HG02759 (cell line): ENCODE data around the gene IYD.

Source experiments
- ATAC-seq: cut with Tn5 transposase; IDR thresholded peaks from one replicate; pipeline ENCODE4 v1.9.1; 2021; ENCODE audit warnings: mild to moderate bottlenecking, moderate library complexity; ENCODE audit not compliant: unreplicated experiment

The IYD gene, protein sequence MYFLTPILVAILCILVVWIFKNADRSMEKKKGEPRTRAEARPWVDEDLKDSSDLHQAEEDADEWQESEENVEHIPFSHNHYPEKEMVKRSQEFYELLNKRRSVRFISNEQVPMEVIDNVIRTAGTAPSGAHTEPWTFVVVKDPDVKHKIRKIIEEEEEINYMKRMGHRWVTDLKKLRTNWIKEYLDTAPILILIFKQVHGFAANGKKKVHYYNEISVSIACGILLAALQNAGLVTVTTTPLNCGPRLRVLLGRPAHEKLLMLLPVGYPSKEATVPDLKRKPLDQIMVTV

DNA sequence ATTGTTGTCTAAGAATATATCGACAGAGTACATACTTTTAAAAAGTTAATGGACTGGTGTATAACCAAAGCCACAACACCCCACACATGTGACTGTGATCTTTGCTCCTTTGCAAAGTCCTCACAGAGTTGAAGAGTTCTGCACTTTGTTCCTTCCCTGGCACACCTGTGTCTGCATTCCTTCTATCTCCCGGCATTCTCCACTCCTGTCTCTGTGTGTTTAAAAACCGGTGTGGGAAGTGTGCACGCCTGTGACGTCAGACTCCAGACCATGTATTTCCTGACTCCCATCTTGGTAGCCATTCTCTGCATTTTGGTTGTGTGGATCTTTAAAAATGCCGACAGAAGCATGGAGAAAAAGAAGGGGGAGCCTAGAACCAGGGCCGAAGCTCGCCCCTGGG lies at the start of gene IYD:
IYD (plus strand) TSS at position 251 of the 400 bp plus-strand sequence; CDS start at position 271, 20 bp downstream.
- ATAC-seq, result no peak

DNA sequence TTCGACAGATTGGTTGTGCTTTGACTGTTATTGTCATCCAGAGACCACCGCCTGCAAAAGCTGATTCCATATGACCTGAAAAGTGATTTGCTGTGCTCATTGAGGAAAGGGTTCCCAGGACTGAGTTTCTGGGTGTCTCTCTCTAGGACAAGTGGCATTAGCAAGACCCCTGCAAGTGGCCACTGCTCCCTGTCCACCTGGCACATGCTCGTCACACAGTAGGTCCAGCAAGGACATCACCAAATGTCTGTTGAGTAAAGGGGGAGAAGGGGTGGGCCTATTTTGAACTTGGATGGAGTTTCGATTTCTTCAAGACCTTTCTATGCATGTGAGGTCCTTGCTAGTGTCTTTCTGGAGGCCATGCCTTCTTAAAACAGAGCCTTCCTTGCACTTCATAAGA lies 48.9 kb upstream of the IYD start:
- no peak for ATAC-seq

DNA sequence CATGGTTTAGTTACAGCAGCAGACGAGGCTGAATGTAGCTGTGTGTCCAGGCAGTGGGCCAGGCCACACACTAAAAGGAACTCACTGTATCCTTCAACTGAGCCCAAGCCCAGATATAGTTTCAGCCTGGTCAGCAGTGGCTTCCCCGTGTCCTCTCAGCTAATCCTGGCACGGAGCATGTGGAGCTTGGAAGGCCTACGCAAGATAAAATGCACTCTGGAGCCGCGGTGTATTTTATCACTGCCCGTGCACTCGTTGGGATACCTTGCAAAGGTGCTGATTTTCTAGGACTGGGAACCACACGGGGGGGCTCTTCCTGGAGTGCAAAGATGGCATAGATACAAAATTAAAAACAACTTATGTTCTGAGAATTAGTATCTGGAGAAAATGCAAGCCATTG lies 48.4 kb upstream of the IYD start:
- ATAC-seq, result no peak

DNA sequence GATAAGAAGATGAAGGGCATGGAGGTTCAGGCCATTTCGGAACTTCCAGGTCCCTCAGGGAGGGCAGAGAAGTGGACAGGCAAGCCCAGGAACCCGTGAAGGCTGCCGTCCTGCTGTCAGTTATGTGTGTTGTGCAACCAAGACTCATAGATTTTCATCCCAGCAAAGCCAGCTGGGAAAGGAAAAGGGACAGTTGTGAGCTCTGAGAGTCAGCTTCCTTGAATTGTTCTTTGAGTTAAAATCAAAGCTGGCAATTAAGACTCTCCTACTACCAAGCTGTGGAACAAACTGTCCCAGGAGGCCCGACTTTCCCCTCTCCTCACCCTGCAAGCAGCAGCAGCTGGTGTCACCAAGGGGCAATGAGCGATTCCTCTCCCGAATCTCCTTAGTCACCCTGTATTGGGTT lies 46.3 kb upstream of the IYD start:
- ATAC-seq, result no peak

DNA sequence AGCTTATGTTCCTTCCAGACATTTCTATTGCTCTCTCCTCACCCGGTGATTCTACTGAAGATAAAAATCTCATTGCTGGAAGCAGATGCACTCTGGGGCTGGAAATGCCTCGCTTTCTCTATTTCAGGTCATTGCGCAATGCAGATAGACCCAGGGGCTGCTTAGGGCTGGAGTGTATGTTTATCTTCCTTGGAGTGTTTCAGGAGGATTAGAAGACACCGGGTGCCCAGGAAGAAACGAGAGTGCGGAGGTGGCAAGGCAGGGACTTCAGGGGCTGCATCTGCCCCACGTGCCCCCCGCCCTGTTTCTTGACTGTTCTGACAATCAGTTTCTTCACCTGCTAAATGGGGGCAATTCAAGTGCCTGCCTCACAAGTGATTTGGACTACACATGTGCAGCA lies 45.6 kb upstream of the IYD start:
- no peak for ATAC-seq

DNA sequence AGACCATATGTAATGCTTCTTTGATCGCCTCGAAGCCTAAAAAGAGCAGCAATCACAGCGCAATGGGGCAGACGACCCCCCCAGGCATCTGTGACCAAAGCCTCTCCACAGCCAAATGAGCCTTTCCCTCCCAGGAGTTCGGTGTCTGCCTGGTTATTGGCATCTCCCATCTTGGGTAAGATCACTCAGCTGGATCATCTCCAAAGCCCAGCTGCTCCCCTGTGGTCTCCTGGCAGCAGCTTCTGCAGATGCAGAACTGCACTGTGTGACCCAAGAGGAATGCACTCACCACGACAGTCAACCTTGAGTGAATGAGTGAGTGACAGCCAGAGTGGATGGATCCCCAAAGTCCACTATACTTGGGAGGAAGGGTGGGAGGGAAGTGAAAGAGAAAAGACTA lies 44.8 kb upstream of the IYD start:
- no peak for ATAC-seq

DNA sequence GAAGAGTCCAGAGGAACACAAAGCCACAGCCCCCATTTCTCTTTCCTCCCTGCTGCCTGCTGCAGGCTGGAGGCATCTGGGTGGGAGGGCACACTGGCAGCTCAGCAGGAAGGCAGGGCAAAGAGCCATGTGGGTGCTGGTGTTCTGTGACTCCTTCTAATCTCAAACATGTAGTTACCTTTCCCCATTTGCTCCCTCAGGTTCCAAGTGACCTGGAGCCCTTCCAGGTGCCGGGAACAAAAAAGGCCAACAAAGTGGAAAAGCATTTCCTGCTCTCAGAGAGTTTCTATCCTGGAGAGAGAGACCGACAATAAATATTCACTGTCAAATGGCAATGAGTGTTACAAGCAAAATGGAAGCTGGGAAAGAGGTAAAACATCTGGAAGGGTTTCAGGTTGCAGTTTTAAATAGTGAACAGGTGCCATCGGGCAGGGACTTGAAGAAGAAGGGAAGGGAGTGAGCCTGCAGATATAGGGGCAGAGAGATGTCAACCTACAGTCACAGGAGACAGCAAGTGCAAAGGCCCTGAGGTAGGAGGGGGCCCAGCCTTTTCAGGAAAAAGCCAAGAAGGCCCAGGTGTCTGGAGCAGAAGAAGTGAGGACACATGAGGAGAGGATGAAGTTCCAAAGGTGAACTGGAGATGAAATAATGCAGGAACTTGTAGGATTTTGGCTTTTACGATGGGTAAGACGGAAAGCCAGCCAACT lies 43.6 kb upstream of the IYD start:
- no peak for ATAC-seq

DNA sequence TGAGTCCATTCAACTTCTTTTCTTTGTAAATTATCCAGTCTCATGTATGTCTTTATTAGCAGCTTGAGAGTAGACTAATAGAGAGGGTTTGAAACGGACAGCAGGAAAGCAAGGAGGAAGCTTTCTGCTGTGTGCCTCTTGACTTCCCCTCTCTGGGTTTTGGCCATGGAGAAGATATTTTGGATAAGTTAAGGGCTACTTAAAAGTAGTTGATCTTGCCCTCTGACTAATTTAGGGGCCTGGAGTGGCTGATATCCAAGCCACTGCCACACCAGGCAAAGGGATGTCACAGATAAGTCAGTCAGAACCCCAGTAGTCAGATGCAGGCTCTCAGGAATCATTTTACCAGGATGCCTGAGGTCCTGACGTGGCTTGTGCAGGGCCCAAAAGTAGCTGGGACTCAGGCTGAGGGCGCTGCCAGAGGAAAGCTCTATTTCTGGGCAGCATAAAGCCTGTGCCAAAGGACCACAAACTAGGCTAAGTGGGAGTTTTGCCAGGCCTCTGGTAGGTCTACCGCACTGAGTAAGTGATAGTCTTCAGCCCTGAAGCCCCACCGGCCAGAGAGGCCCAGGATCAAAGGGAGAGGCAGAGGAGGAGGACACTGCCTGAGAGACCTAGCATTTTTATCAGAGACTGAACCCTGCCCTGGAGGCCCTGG lies 41.6 kb upstream of the IYD start:
- ATAC-seq, result no peak

DNA sequence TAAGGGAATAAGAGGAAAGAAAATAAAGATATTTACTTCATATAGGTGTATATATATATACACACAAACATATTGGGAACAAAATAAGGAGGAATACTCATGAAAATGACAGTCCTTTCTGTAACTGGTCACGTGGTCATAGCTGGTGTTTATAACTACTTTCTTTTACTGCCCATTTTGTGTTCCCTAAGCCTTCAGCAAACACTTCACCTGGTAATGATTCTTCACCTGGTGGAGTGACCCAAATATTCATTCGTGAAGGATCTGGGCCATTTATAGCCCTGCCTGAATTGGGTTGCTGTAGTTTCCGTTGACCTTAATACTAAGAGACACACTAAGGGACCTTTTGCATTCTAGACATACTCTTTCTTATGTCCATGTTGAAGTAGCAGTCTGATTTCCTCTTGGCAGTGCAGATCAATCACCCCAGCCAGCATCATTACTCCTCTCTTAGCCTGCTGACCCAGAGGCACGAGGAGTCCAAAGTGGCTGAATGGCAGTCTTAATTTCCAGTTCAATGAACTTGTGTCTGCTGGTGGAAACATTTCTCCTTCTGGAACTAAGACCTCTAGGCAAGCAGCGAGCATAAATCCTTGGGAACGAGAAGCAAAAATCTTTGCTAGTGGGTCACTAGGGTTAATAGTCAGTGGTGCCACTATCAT lies 39.9 kb upstream of the IYD start:
- no peak for ATAC-seq

DNA sequence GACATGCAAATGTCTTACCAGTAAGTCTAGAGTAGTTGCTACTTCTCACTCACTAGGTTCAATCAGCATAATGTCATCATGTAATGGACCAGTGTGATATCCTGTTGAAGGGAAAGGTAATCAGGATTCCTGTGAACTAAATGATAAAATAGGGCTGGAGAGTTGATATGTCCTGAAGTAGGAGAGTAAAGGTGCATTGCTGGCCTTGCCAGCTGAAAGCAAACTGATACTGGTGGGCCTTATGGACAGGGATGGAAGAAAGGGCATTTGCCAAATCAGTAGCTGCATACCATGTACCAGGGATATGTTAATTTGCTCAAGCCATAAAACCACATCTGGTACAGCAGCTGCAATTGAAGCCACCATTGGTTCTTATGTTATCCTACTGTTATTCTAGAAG lies 37.5 kb upstream of the IYD start:
- ATAC-seq, result no peak

DNA sequence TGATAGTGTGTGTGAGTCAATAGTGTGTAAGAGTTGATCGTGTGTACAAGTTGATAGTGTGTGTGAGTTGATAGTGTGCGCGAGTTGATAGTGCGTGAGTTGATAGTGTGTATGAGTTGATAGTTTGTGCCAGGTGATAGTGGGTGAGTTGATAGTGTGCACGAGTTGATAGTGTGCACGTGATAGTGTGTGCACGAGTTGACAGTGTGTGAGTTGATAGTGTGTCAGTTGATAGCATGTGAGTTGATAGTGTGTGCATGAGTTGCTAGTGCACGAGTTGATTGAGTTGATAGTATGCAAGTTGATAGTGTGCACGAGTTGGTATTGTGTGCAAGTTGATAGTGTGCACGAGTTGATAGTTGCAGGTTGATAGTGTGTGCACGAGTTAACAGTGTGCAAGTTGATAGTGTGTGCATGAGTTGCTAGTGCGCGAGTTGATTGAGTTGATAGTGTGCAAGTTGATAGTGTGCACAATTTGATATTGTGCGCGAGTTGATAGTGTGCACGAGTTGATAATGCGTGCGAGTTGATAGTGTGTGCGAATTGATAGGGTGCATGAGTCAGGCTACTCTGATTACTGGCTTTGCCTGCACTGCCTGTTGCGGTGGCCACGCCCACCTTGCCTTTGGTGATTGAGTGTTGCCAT lies 35.8 kb upstream of the IYD start:
- ATAC-seq, result no peak

DNA sequence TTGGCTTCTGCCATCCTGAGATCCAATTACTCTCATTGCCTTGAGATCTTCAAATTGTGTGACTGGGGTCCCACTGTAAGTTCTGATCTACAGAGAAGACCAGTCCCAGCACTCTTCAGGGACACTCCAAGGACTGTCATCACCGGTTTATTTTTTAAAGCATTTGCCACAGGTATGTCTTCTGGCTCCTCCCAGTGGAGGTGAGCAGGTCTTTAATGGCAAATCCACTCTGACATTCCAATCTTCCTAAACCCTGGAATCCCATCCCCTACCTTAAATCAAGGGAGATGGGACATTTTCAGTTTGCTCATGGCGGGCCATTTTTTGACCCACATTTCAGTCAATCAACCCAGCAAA lies 35.2 kb upstream of the IYD start:
- ATAC-seq, result no peak

DNA sequence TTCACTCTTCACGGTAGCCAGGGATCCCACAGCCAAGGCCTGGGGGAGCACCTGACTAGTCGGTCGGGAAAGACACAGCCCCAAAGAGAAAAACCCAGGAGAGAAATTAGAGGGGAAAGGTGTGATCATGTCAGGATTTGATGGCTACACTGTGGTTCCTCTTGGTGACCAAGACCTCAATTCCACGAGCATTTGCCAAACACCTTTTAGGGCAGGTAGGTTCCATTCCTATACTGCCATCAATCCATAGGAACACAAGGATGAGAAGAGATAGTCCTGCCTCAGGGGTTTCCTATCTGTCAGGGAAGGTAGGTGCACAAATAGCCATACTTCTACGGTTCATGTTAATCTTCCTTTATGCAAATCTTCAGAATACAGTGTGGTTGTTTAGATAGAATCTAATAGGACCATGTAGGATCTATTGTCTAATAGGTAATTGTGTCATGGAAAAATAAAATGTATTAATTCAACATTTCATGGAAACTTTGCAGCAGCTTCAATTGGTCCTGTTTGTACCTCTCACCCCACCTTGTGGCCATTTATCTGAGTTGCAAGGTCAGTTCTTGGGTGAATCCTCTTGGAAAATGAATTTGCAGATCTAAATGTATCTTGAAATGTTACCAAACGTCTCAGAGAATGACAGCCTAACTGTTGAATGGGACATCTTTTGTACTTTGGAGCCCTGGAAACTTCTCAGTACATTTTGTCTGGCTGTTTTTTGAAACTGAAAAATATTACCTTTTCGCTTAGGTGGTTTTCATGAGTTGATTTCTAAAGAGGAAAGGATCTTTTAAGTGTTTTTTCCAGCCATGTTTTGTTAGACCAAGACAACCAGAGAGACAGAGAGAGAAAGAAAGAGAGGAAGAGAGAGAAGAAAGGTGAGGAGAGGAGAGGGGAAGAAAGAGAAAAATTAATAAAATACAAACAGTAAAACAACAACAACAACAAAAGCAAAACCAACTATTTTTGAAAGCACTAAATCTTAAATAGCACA lies 33.7 kb upstream of the IYD start:
- ATAC-seq, result no peak

DNA sequence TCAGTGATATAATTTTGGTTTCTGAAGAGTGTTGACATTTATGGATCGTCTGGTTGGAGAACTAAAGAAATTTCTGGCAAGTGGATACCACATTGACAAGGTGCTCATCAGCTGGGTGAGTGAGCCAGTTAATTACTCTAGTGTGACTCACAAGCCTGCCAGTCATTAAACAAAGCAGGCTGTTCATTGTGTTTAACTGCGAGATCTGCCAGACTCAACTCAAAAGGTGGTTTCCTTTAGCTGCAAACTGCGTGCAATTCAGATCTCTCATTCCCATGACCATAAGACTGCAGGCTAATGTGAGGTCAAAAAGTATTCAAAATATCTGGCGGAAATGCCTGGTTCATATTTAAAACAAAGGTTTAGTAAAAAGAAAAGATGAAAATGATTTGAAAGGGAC lies 32.5 kb upstream of the IYD start:
- peak; percentile 83 for ATAC-seq

DNA sequence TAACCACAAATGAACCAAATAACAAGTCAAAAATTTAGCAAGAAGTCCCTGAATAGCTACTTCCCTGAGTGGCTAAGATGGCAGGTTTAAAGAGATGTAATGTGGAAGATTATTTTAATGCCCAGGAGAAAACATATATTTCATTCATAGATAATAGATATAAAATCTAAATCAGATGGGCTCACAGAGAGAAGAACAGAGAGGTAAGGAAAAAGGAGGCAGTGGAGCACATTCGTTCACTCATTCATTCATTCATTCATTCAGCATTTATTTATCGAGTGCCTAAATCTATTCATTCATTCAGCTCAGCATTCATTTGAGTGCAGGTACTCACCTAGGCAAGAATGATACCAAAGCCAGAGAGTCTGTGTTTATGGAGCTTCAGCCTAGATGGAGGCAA lies 32.1 kb upstream of the IYD start:
- no peak for ATAC-seq

DNA sequence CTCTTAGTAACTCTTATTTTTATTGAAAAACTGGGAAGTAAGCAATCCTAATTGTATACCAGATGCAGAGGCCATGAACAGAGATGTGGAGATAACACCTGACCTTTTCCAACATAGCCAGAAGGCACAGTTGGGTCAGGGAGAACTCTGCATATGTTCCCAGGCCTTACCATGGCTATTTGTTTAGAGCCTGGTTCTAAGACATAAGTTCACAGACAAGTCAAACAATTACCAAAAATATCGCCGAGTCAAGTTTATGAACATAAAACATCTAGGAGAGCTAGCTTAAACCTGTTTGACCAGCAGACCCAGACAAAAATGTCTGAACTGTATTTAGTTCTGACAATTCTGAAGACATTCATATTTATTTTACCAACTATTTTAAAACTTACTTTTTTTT lies 26.7 kb upstream of the IYD start:
- no peak for ATAC-seq

DNA sequence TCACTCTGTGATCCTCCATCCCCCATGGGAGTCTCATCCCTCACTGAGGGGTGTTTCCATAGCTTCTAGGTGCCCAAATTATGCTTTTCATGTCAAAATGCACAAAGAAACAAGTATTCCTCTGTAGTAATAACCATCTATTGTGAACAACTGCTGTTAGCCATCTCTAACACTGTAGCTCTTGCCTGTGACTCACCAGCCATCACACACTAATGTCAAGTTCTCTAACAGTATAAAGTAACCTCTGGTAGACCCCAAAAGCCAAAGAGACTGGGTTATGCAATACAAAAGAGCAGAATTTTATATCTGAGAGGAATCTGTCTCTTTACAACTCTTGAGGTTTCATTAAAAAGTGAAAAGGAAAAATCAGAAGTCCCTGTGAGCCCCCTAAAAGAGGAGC lies 25.4 kb upstream of the IYD start:
- no peak for ATAC-seq

DNA sequence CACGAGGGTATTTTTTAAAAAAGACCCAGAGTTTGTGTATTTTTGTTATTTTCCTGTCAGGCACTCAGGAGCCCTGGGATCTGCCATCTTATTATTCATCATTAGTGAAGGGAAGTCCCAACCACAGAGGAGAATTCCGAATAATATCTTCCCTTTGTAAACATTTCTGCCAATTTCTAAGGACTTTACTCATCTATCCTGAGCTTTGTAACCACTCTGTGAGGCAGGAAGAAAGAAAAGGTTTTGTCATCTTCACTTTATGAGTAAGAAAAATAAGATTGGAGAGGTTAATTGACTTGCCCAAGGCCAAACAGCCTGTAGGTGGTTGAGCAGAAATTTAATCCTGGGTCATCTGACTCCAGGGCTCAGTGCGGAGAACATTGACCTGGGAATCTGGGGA lies 23.0 kb upstream of the IYD start:
- no peak for ATAC-seq

DNA sequence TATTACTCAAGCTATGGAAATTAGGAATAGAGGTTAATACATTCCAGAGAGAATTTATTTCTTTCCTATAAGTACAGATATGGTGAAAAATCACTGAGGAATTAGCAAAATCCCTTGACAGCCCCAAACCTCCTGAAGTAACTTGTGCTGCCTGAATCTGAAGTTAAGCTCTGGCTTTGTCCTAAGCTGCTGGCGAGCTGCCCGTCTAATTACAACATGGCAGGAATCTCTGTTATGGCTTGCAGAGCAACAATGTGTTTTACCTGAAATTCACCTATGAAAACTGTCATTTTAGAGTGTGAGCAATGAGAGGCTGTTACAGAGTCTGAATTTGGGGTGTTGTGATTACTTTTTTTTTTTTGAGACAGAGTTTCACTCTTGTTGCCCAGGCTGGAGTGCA lies 22.5 kb upstream of the IYD start:
- no peak for ATAC-seq

DNA sequence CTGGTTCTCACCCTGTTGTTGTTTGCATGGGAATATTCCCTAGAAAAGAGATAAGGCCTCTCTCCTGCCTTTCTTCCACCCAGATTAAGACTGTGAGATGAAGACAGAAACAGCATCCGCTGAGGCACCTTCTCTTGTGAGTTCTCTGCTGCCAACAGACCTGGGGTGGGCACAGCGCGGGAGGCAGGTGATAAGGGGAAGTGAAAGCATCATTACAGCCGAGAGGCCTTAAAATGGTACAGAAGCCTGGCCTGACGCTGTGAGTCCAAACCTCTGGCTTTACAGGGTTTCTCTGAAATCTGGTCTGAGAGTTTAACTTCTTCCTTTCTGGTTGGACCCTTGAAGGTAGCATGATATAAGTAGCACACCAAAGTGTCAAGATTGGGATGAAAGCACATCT lies 21.0 kb upstream of the IYD start:
- peak; percentile 72 for ATAC-seq
